Spleen (tissue), 11 donors: ENCODE results near the gene PLAAT4. TPM values are rescaled to one million over a fixed set of nuclear protein-coding genes. Genes with fewer than 3 reads are reported as not detected.
"Not testable (repeated sequence)": the region's sequence is repeated elsewhere in the genome, so short reads cannot be mapped to it uniquely, and the experiment has no call there.

Experiments used
- DNase-seq: peaks from one replicate; pipeline ENCODE4 v3.0.0-alpha.2; 2020
- H3K27ac ChIP-seq, 8 donors: fragments of 200-600 bp; sonication (generic) in 7 of 8; 1 replicate in 4 of 8; 2 replicates in 4 of 8; pipeline versions ENCODE4 v1.5.0 to v1.8.0; 2016 to 2021; ENCODE audit warnings: inconsistent platforms in 4 of 8, mild to moderate bottlenecking in 4 of 8, moderate library complexity in 1 of 8
- H3K27me3 ChIP-seq, 7 donors: fragments of 200-600 bp; sonication (generic) in 6 of 7; replicated peaks in 1 of 7; 1 replicate in 4 of 7; 2 replicates in 3 of 7; pipeline versions ENCODE4 v1.5.0 to v1.8.0; 2016 to 2021; ENCODE audit warnings: inconsistent platforms in 3 of 7, mild to moderate bottlenecking in 1 of 7
- H3K36me3 ChIP-seq, 6 donors: fragments of 200-600 bp; sonication (generic) in 5 of 6; 1 replicate in 4 of 6; 2 replicates in 2 of 6; pipeline versions ENCODE4 v1.5.0 to v1.8.0; 2016 to 2021; ENCODE audit warnings: inconsistent platforms in 2 of 6
- H3K4me1 ChIP-seq, 6 donors: fragments of 200-600 bp; sonication (generic) in 5 of 6; 1 replicate in 3 of 6; 2 replicates in 3 of 6; pipeline versions ENCODE4 v1.5.0 to v1.8.0; 2016 to 2021; ENCODE audit warnings: inconsistent platforms in 3 of 6
- H3K4me3 ChIP-seq, 8 donors: fragments of 200-600 bp; sonication (generic) in 7 of 8; 1 replicate in 4 of 8; 2 replicates in 4 of 8; pipeline versions ENCODE4 v1.5.0 to v1.8.0; 2016 to 2021; ENCODE audit warnings: inconsistent platforms in 4 of 8, mild to moderate bottlenecking in 4 of 8, moderate library complexity in 2 of 8
- H3K9me3 ChIP-seq, 8 donors: fragments of 200-600 bp; sonication (generic) in 7 of 8; 1 replicate in 4 of 8; 2 replicates in 4 of 8; pipeline versions ENCODE4 v1.5.0 to v1.8.0; 2016 to 2021; ENCODE audit warnings: inconsistent platforms in 4 of 8
- CTCF ChIP-seq, 11 experiments: fragments of 200-600 bp in 7 of 11; fragments of 450-650 bp in 4 of 11; sonication (generic) in 4 of 11; IDR thresholded peaks in 8 of 11; conservative IDR thresholded peaks in 3 of 11; 1 replicate in 7 of 11; 2 replicates in 4 of 11; pipeline versions ENCODE4 v1.4.0 to v1.8.0; 2016 to 2021; ENCODE audit warnings: antibody characterized with exemption in 11 of 11, inconsistent platforms in 4 of 11, mild to moderate bottlenecking in 1 of 11
- POLR2A ChIP-seq, 3 donors: fragments of 450-650 bp; IDR thresholded peaks; one replicate each; pipeline ENCODE4 v1.5.1; 2017; ENCODE audit warnings: antibody characterized with exemption in 3 of 3, mild to moderate bottlenecking in 1 of 3
- POLR2AphosphoS5 ChIP-seq, 3 donors: sonication (generic); formaldehyde crosslinking; IDR thresholded peaks; one replicate each; pipeline ENCODE4 v1.5.1; 2017; ENCODE audit warnings: antibody characterized with exemption in 3 of 3
- WGBS, 5 donors: extraction: QIAGEN DNeasy Blood & Tissue Kit in 3 of 5; methylation state at CpG; one replicate each; pipeline versions ENCODE4 v1.1.5 to v1.1.7; 2013 to 2018; 5-methylcytosine and 5-hydroxymethylcytosine counted together
- intact Hi-C: fragments of 100-400 bp; cut with DNase I; formaldehyde crosslinking; loops from one replicate; pipeline ENCODE4 v1.15.0; 2023; ENCODE audit warnings: low total_unique reads
- polyA plus RNA-seq, 3 donors: library from polyadenylated mRNA; stranded (reverse); fragments of 200-250 nt; gene quantifications; one replicate each; pipeline ENCODE4 v1.2.1, GENCODE V29; 2013
- total RNA-seq, 7 donors: library from RNA; depleted of rRNA in 3 of 7; stranded (reverse); fragments of >200 nt in 3 of 7; fragmentation: NEBNext Ultra II Directional in 4 of 7; extraction: Animal tissue kit (Norgen Biotek cat#: 25700) in 4 of 7; gene quantifications; one replicate each; pipeline versions ENCODE4 v1.1.0 to v1.2.1, GENCODE V29; 2016 to 2021
- donor health status: healthy with polysubstance abuse.
- donor health status: DM: no; HTN: no; CAD: no; lungs with moderate emphysema.
- donor health status: DM: no; HTN: no; CAD: no.
- donor health status: Bipolar disorder and iron deficiency.
- donor health status: healthy.
- donor health status: DM: no; HTN: no; CAD: no.
- donor health status: DM: yes; HTN: yes; CAD: no.

The PLAAT4 gene
- total and polyA plus RNA-seq, 10 donors: 55.6 to 105 (median 68.1) TPM

GRCh38 chr11:63521896-63522295 is 14.7 kb upstream of the PLAAT4 start:
- Histone ChIP-seq H3K9me3 (peaks cover 0 to 11% (median 5%) of the 10 kb centered on the region in 8 donors), H3K27ac (no peak overlapping the region), H3K27me3 (no peaks in the 10 kb centered on the region), H3K36me3 (peaks cover 0 to 9% (median 0%) of the 10 kb centered on the region in 6 donors), H3K4me1 (peaks cover 0 to 16% (median 3%) of the 10 kb centered on the region in 6 donors), H3K4me3 (no peak overlapping the region)
- no peak for DNase-seq
- intact Hi-C loops: no loop called here
- WGBS, 5 donors: 40 to 67% (median 50%) methylated on average over 2 of the region's 2 CpGs
- TF ChIP-seq POLR2A (IDR thresholded peaks at IDR 0.05) (no peak), CTCF (IDR thresholded peaks at IDR 0.05 in 8 of 11, conservative IDR thresholded peaks at IDR 0.05 in 3 of 11) (no peak), POLR2AphosphoS5 (IDR thresholded peaks at IDR 0.05) (no peak)

GRCh38 chr11:63523151-63523550 is 13.5 kb upstream of the PLAAT4 start:
- Histone ChIP-seq H3K36me3 (no peaks in the 10 kb centered on the region), H3K4me1 (peaks cover 0 to 23% (median 3%) of the 10 kb centered on the region in 6 donors), H3K9me3 (peaks cover 0 to 11% (median 5%) of the 10 kb centered on the region in 8 donors), H3K27me3 (no peaks in the 10 kb centered on the region), H3K4me3 (no peak overlapping the region), H3K27ac (no peak overlapping the region)
- DNase-seq: no peak
- intact Hi-C loops: no loop called here
- 82 to 92% (median 87%) methylated on average over 7 of the region's 7 CpGs for WGBS, 5 donors
- TF ChIP-seq CTCF (IDR thresholded peaks at IDR 0.05 in 8 of 11, conservative IDR thresholded peaks at IDR 0.05 in 3 of 11) (no peak), POLR2A (IDR thresholded peaks at IDR 0.05) (no peak), POLR2AphosphoS5 (IDR thresholded peaks at IDR 0.05) (no peak)

GRCh38 chr11:63527667-63528066 is 8.9 kb upstream of the PLAAT4 start:
- H3K9me3 ChIP-seq: peaks cover 0 to 11% (median 3%) of the 10 kb centered on the region in 8 donors
- no peak for DNase-seq
- no peaks in the 10 kb centered on the region for H3K36me3 ChIP-seq
- no peaks in the 10 kb centered on the region for H3K27me3 ChIP-seq
- no peak for TF ChIP-seq CTCF (IDR thresholded peaks at IDR 0.05 in 8 of 11, conservative IDR thresholded peaks at IDR 0.05 in 3 of 11)
- no peak for TF ChIP-seq POLR2AphosphoS5 (IDR thresholded peaks at IDR 0.05)
- no peak for TF ChIP-seq POLR2A (IDR thresholded peaks at IDR 0.05)
- H3K4me1 ChIP-seq: peaks cover 8 to 35% (median 16%) of the 10 kb centered on the region in 6 donors
- H3K4me3 ChIP-seq: no peak overlapping the region
- WGBS, 5 donors: 73 to 90% (median 84%) methylated on average over 2 of the region's 2 CpGs
- intact Hi-C loops: no loop called here
- H3K27ac ChIP-seq: no peak overlapping the region

GRCh38 chr11:63528156-63528555 is 8.5 kb upstream of the PLAAT4 start:
- 14 to 36% (median 23%) methylated on average over 6 to 8 of the region's 11 CpGs for WGBS, 5 donors
- H3K4me3 ChIP-seq, H3K27me3 ChIP-seq, DNase-seq, H3K27ac ChIP-seq, intact Hi-C loops, H3K36me3 ChIP-seq, H3K9me3 ChIP-seq: not testable (repeated sequence)
- peaks cover 8 to 40% (median 20%) of the 10 kb centered on the region in 6 donors for H3K4me1 ChIP-seq

- H3K36me3 ChIP-seq, H3K4me3 ChIP-seq, DNase-seq, H3K27me3 ChIP-seq, intact Hi-C loops, H3K9me3 ChIP-seq, H3K27ac ChIP-seq: not testable (repeated sequence)
- peaks cover 8 to 46% (median 25%) of the 10 kb centered on the region in 6 donors for H3K4me1 ChIP-seq
- 73 to 87% (median 81%) methylated on average over 1 of the region's 3 CpGs for WGBS, 5 donors
Measured at GRCh38 chr11:63528729-63529278, 7.8 kb upstream of the PLAAT4 start.

- H3K27ac ChIP-seq, DNase-seq, H3K4me3 ChIP-seq, H3K27me3 ChIP-seq, H3K36me3 ChIP-seq, intact Hi-C loops, H3K9me3 ChIP-seq: not testable (repeated sequence)
- H3K4me1 ChIP-seq: peaks cover 8 to 52% (median 28%) of the 10 kb centered on the region in 6 donors
- WGBS, 5 donors: 76 to 94% (median 82%) methylated on average over 6 of the region's 6 CpGs
Measured at GRCh38 chr11:63529373-63529772, 7.2 kb upstream of the PLAAT4 start.
